K562 treated with DMSO at 1 percent for 48 hours (cell line): ENCODE measurements around the gene GARRE1. TPM values are rescaled to one million over a fixed set of nuclear protein-coding genes. Genes with fewer than 3 reads are reported as not detected.

Experiments used
- total RNA-seq: library from RNA; unstranded; fragments of 300-600 nt; gene quantifications from 2 replicates; pipeline ENCODE4 v1.2.3, GENCODE V29; 2022; ENCODE audit warnings: low replicate concordance; ENCODE audit errors: extremely low read depth

GARRE1 gene
- not detected in 2 replicates for total RNA-seq

GRCh38 chr19:34254046-34254697 lies at the start of gene GARRE1:
TSS of gene GARRE1 (plus strand) at chr19:34254554. CDS start at chr19:34300474, 45,920 bp downstream.

Other genes with a start within 250 kb of the GARRE1 start
- gene LSM14A, start 82.0 kb upstream of the GARRE1 start, total RNA-seq, result not detected in 2 replicates
- not detected in 2 replicates for gene GPI, start 110.6 kb downstream of the GARRE1 start, total RNA-seq
- not detected in 2 replicates for gene PDCD2L, start 149.8 kb downstream of the GARRE1 start, total RNA-seq
- 120 TPM in 1 of 2 replicates, not detected in the other for gene UBA2, start 173.8 kb downstream of the GARRE1 start, total RNA-seq
- gene WTIP, start 227.2 kb downstream of the GARRE1 start, total RNA-seq, result not detected in 2 replicates